GM18951 (cell line): ENCODE results near the gene SLC24A4.

Experiments
- POLR2A ChIP-seq: IDR thresholded peaks from 4 replicates; pipeline ENCODE4 v1.6.1; 2011; ENCODE audit warnings: mild to moderate bottlenecking; ENCODE audit not compliant: insufficient read length, insufficient read depth; ENCODE audit errors: extremely low read depth
- in situ Hi-C: fragments of 300-500 bp; cut with MboI; formaldehyde crosslinking; loops from one replicate; pipeline ENCODE4 v1.12.0; 2022; ENCODE audit warnings: low sequenced_read_pairs, mixed read lengths, inconsistent platforms; ENCODE audit not compliant: unreplicated experiment

Gene SLC24A4

GRCh38 chr14:92546347-92547053 lies 223.5 kb downstream of the SLC24A4 start:
- TF ChIP-seq POLR2A: no peak
- in situ Hi-C loops: no loop called here

- in situ Hi-C loops: no loop called here
- TF ChIP-seq POLR2A: no peak
Observed at GRCh38 chr14:92549105-92549858, 226.3 kb downstream of the SLC24A4 start.

- TF ChIP-seq POLR2A: no peak
- in situ Hi-C loops: no loop called here
Observed at GRCh38 chr14:92549859-92550230, 226.9 kb downstream of the SLC24A4 start.
